Measurements from ENCODE around the gene OR10AD1.
"Not testable (repeated sequence)": the region's sequence is repeated elsewhere in the genome, so short reads cannot be mapped to it uniquely, and the experiment has no call there.

Gene OR10AD1

GRCh38 chr12:48209495-48209894 lies 6.4 kb upstream of the OR10AD1 start:
- Histone ChIP-seq H3K9me3 (ENCODE audit: control insufficient read depth in 2 of 2, low read length in 2 of 2) (peaks cover 8 to 28% of the 10 kb centered on the region in 2 donors), H3K36me3 (ENCODE audit: control insufficient read depth in 2 of 2, insufficient read depth in 2 of 2, low read length in 2 of 2) (peaks cover 0 to 10% of the 10 kb centered on the region in 2 donors)
- H3K4me3 ChIP-seq (ENCODE audit: low read length in 2 of 2): not testable (repeated sequence)

GRCh38 chr12:48202766-48203165 lies 326 bp downstream of the OR10AD1 start:
- Histone ChIP-seq H3K9me3 (ENCODE audit: control insufficient read depth in 2 of 2, low read length in 2 of 2) (peaks cover 17 to 49% of the 10 kb centered on the region in 2 donors), H3K27me3 (ENCODE audit: control insufficient read depth in 1 of 2, insufficient read depth in 2 of 2, low read length in 2 of 2) (no peaks in the 10 kb centered on the region), H3K4me3 (ENCODE audit: low read length in 2 of 2) (no peak overlapping the region), H3K9ac (ENCODE audit: low read length in 2 of 2) (no peak overlapping the region), H3K27ac (ENCODE audit: low read length) (no peak overlapping the region), H3K4me1 (ENCODE audit: control insufficient read depth, insufficient read depth, low read length) (peaks cover 7% of the 10 kb centered on the region), H3K36me3 (ENCODE audit: control insufficient read depth in 2 of 2, insufficient read depth in 2 of 2, low read length in 2 of 2) (peaks cover 0 to 12% of the 10 kb centered on the region in 2 donors)

More at GRCh38 chr12:48209495-48209894, 6.4 kb upstream of the OR10AD1 start:
- H3K27ac ChIP-seq (ENCODE audit: low read length); H3K4me1 ChIP-seq (ENCODE audit: control insufficient read depth, insufficient read depth, low read length); H3K9ac ChIP-seq (ENCODE audit: low read length in 2 of 2); H3K27me3 ChIP-seq (ENCODE audit: control insufficient read depth in 1 of 2, insufficient read depth in 2 of 2, low read length in 2 of 2): not testable (repeated sequence)

GRCh38 chr12:48201516-48201915 lies 1.6 kb downstream of the OR10AD1 start:
- Histone ChIP-seq H3K9ac (ENCODE audit: low read length in 2 of 2) (no peak overlapping the region), H3K4me3 (ENCODE audit: low read length in 2 of 2) (no peak overlapping the region), H3K27me3 (ENCODE audit: control insufficient read depth in 1 of 2, insufficient read depth in 2 of 2, low read length in 2 of 2) (no peaks in the 10 kb centered on the region), H3K9me3 (ENCODE audit: control insufficient read depth in 2 of 2, low read length in 2 of 2) (peaks cover 17 to 41% of the 10 kb centered on the region in 2 donors), H3K4me1 (ENCODE audit: control insufficient read depth, insufficient read depth, low read length) (peaks cover 7% of the 10 kb centered on the region), H3K36me3 (ENCODE audit: control insufficient read depth in 2 of 2, insufficient read depth in 2 of 2, low read length in 2 of 2) (peaks cover 0 to 12% of the 10 kb centered on the region in 2 donors), H3K27ac (ENCODE audit: low read length) (no peak overlapping the region)

GRCh38 chr12:48201091-48201490 lies 2.0 kb downstream of the OR10AD1 start:
- Histone ChIP-seq H3K36me3 (ENCODE audit: control insufficient read depth in 2 of 2, insufficient read depth in 2 of 2, low read length in 2 of 2) (peaks cover 0 to 12% of the 10 kb centered on the region in 2 donors), H3K4me3 (ENCODE audit: low read length in 2 of 2) (no peak overlapping the region), H3K27me3 (ENCODE audit: control insufficient read depth in 1 of 2, insufficient read depth in 2 of 2, low read length in 2 of 2) (no peaks in the 10 kb centered on the region), H3K9me3 (ENCODE audit: control insufficient read depth in 2 of 2, low read length in 2 of 2) (peaks cover 15 to 41% of the 10 kb centered on the region in 2 donors), H3K4me1 (ENCODE audit: control insufficient read depth, insufficient read depth, low read length) (peaks cover 7% of the 10 kb centered on the region), H3K27ac (ENCODE audit: low read length) (no peak overlapping the region), H3K9ac (ENCODE audit: low read length in 2 of 2) (no peak overlapping the region)

GRCh38 chr12:48199774-48200221 lies 3.3 kb downstream of the OR10AD1 start:
- no peaks in the 10 kb centered on the region for H3K27me3 ChIP-seq (ENCODE audit: control insufficient read depth in 1 of 2, insufficient read depth in 2 of 2, low read length in 2 of 2)
- no peak overlapping the region for H3K9ac ChIP-seq (ENCODE audit: low read length in 2 of 2)
- H3K36me3 ChIP-seq (ENCODE audit: control insufficient read depth in 2 of 2, insufficient read depth in 2 of 2, low read length in 2 of 2): peaks cover 0 to 5% of the 10 kb centered on the region in 2 donors
- H3K9me3 ChIP-seq (ENCODE audit: control insufficient read depth in 2 of 2, low read length in 2 of 2): peaks cover 12 to 32% of the 10 kb centered on the region in 2 donors
- peaks cover 7% of the 10 kb centered on the region for H3K4me1 ChIP-seq (ENCODE audit: control insufficient read depth, insufficient read depth, low read length)
- no peak overlapping the region for H3K4me3 ChIP-seq (ENCODE audit: low read length in 2 of 2)
- peak overlapping the region; percentile 41 for H3K27ac ChIP-seq (ENCODE audit: low read length)

GRCh38 chr12:48198985-48199384 lies 4.1 kb downstream of the OR10AD1 start:
- Histone ChIP-seq H3K4me1 (ENCODE audit: control insufficient read depth, insufficient read depth, low read length) (peaks cover 7% of the 10 kb centered on the region), H3K4me3 (ENCODE audit: low read length in 2 of 2) (peak overlapping the region; percentile 65 to 93), H3K27me3 (ENCODE audit: control insufficient read depth in 1 of 2, insufficient read depth in 2 of 2, low read length in 2 of 2) (no peaks in the 10 kb centered on the region), H3K9ac (ENCODE audit: low read length in 2 of 2) (peak overlapping the region; percentile 99 to 100), H3K27ac (ENCODE audit: low read length) (peak overlapping the region; percentile 100), H3K9me3 (ENCODE audit: control insufficient read depth in 2 of 2, low read length in 2 of 2) (peaks cover 5 to 29% of the 10 kb centered on the region in 2 donors), H3K36me3 (ENCODE audit: control insufficient read depth in 2 of 2, insufficient read depth in 2 of 2, low read length in 2 of 2) (no peaks in the 10 kb centered on the region)

GRCh38 chr12:48198672-48198971 lies 4.5 kb downstream of the OR10AD1 start:
- peak overlapping the region; percentile 99 to 100 for H3K9ac ChIP-seq (ENCODE audit: low read length in 2 of 2)
- peak overlapping the region; percentile 100 for H3K27ac ChIP-seq (ENCODE audit: low read length)
- peaks cover 4 to 25% of the 10 kb centered on the region in 2 donors for H3K9me3 ChIP-seq (ENCODE audit: control insufficient read depth in 2 of 2, low read length in 2 of 2)
- H3K4me1 ChIP-seq (ENCODE audit: control insufficient read depth, insufficient read depth, low read length): peaks cover 7% of the 10 kb centered on the region
- H3K27me3 ChIP-seq (ENCODE audit: control insufficient read depth in 1 of 2, insufficient read depth in 2 of 2, low read length in 2 of 2): no peaks in the 10 kb centered on the region
- H3K4me3 ChIP-seq (ENCODE audit: low read length in 2 of 2): peak overlapping the region; percentile 65 to 93
- no peaks in the 10 kb centered on the region for H3K36me3 ChIP-seq (ENCODE audit: control insufficient read depth in 2 of 2, insufficient read depth in 2 of 2, low read length in 2 of 2)

GRCh38 chr12:48197971-48198671 lies 5.0 kb downstream of the OR10AD1 start:
- peaks cover 7% of the 10 kb centered on the region for H3K4me1 ChIP-seq (ENCODE audit: control insufficient read depth, insufficient read depth, low read length)

GRCh38 chr12:48197549-48197970 lies 5.5 kb downstream of the OR10AD1 start:
- Histone ChIP-seq H3K4me1 (ENCODE audit: control insufficient read depth, insufficient read depth, low read length) (peaks cover 7% of the 10 kb centered on the region), H3K27ac (ENCODE audit: low read length) (peak overlapping the region; percentile 100), H3K4me3 (ENCODE audit: low read length in 2 of 2) (peak overlapping the region; percentile 65 to 93)

More at GRCh38 chr12:48197971-48198671, 5.0 kb downstream of the OR10AD1 start:
- Histone ChIP-seq H3K9me3 (ENCODE audit: control insufficient read depth in 2 of 2, low read length in 2 of 2) (peaks cover 4 to 20% of the 10 kb centered on the region in 2 donors), H3K27ac (ENCODE audit: low read length) (peak overlapping the region; percentile 100), H3K9ac (ENCODE audit: low read length in 2 of 2) (peak overlapping the region; percentile 99 to 100), H3K36me3 (ENCODE audit: control insufficient read depth in 2 of 2, insufficient read depth in 2 of 2, low read length in 2 of 2) (no peaks in the 10 kb centered on the region), H3K27me3 (ENCODE audit: control insufficient read depth in 1 of 2, insufficient read depth in 2 of 2, low read length in 2 of 2) (no peaks in the 10 kb centered on the region), H3K4me3 (ENCODE audit: low read length in 2 of 2) (peak overlapping the region; percentile 65 to 93)

GRCh38 chr12:48194799-48195201 lies 8.3 kb downstream of the OR10AD1 start:
- Histone ChIP-seq H3K27me3 (ENCODE audit: control insufficient read depth in 1 of 2, insufficient read depth in 2 of 2, low read length in 2 of 2) (peaks cover 0 to 2% of the 10 kb centered on the region in 2 donors), H3K9me3 (ENCODE audit: control insufficient read depth in 2 of 2, low read length in 2 of 2) (no peaks in the 10 kb centered on the region), H3K27ac (ENCODE audit: low read length) (no peak overlapping the region), H3K9ac (ENCODE audit: low read length in 2 of 2) (no peak overlapping the region), H3K36me3 (ENCODE audit: control insufficient read depth in 2 of 2, insufficient read depth in 2 of 2, low read length in 2 of 2) (no peaks in the 10 kb centered on the region), H3K4me1 (ENCODE audit: control insufficient read depth, insufficient read depth, low read length) (peaks cover 7% of the 10 kb centered on the region), H3K4me3 (ENCODE audit: low read length in 2 of 2) (no peak overlapping the region)

More at GRCh38 chr12:48197549-48197970, 5.5 kb downstream of the OR10AD1 start:
- no peaks in the 10 kb centered on the region for H3K27me3 ChIP-seq (ENCODE audit: control insufficient read depth in 1 of 2, insufficient read depth in 2 of 2, low read length in 2 of 2)
- peaks cover 2 to 15% of the 10 kb centered on the region in 2 donors for H3K9me3 ChIP-seq (ENCODE audit: control insufficient read depth in 2 of 2, low read length in 2 of 2)
- H3K36me3 ChIP-seq (ENCODE audit: control insufficient read depth in 2 of 2, insufficient read depth in 2 of 2, low read length in 2 of 2): no peaks in the 10 kb centered on the region
- peak overlapping the region; percentile 93 to 99 for H3K9ac ChIP-seq (ENCODE audit: low read length in 2 of 2)

- Histone ChIP-seq H3K9me3 (ENCODE audit: control insufficient read depth in 2 of 2, low read length in 2 of 2) (no peaks in the 10 kb centered on the region), H3K9ac (ENCODE audit: low read length in 2 of 2) (no peak overlapping the region), H3K27me3 (ENCODE audit: control insufficient read depth in 1 of 2, insufficient read depth in 2 of 2, low read length in 2 of 2) (peaks cover 0 to 2% of the 10 kb centered on the region in 2 donors), H3K4me1 (ENCODE audit: control insufficient read depth, insufficient read depth, low read length) (peaks cover 2% of the 10 kb centered on the region), H3K36me3 (ENCODE audit: control insufficient read depth in 2 of 2, insufficient read depth in 2 of 2, low read length in 2 of 2) (no peaks in the 10 kb centered on the region), H3K4me3 (ENCODE audit: low read length in 2 of 2) (no peak overlapping the region), H3K27ac (ENCODE audit: low read length) (no peak overlapping the region)
These were observed 9.5 kb downstream of the OR10AD1 start for GRCh38 chr12:48193623-48194022.

All from stomach smooth muscle (tissue), 2 donors.